ENCODE results near the gene AKAIN1.

Gene AKAIN1, protein sequence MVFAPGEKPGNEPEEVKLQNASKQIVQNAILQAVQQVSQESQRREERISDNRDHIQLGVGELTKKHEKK

DNA sequence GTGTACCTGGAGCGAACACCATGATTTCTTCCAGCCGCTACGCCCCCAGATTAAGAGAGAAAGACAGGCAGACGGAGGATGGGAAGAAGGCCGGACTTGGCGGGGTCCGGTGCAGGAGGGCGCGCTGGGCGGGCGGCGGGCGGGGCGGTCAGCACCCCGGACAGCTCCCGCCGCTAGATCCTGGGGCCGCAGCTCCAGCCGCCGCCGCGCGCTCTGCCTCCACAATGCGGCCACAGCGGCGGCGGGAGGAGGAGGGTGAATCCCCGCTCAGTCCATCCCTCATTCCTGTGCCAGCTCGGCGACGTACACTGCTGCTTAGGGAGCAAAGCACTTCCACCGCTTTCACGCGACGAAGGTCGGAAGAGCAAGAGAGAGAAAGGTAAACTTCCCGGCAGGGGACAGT is at the start of gene AKAIN1:
AKAIN1 (minus strand) TSS at position 226 of the 403 bp plus-strand sequence; CDS start at position 22, 204 bp downstream.
- Mint-ChIP-seq H3K27ac (no peak within 1 kb of the TSS), H3K36me3 (ENCODE audit: low read depth) (no peaks in the 10 kb centered on the region), H3K4me3 (peak within 1 kb of the TSS; percentile 54), H3K27me3 (peaks cover 68% of the 10 kb centered on the region), H3K9me3 (peaks cover 7% of the 10 kb centered on the region), H3K4me1 (ENCODE audit: low read depth) (peaks cover 12% of the 10 kb centered on the region)

DNA sequence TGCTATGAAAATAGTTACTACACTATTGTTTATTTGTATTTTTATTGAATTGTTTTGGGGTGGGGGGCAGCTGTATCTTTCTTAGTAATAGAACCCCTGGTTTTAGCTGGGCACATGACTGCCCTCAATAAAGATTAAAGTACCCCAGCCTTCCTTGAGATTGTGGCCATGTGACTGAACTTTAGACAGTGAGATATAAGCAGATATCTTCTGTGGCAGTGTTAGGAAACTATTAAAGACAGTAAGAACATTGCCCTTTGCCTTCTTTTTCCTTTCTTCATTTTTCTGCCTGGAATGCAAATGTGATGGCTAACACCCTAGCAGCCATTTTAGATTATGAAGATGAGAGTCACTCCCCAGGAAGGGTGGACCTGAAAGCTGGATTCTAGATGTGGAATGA is 47.9 kb upstream of the AKAIN1 start:
- no peaks in the 10 kb centered on the region for H3K27me3 Mint-ChIP-seq
- H3K9me3 Mint-ChIP-seq, result no peaks in the 10 kb centered on the region
- no peak overlapping the region for H3K27ac Mint-ChIP-seq
- H3K4me3 Mint-ChIP-seq, result no peak overlapping the region
- peaks cover 20% of the 10 kb centered on the region for H3K4me1 Mint-ChIP-seq (ENCODE audit: low read depth)
- peaks cover 44% of the 10 kb centered on the region for H3K36me3 Mint-ChIP-seq (ENCODE audit: low read depth)

GRCh38 chr18:5239447-5239846 is 42.4 kb upstream of the AKAIN1 start:
- Mint-ChIP-seq H3K36me3 (ENCODE audit: low read depth) (peaks cover 54% of the 10 kb centered on the region), H3K9me3 (no peaks in the 10 kb centered on the region), H3K4me1 (ENCODE audit: low read depth) (peaks cover 55% of the 10 kb centered on the region), H3K27me3 (no peaks in the 10 kb centered on the region), H3K27ac (peak overlapping the region; percentile 33), H3K4me3 (peak overlapping the region; percentile 94)

DNA sequence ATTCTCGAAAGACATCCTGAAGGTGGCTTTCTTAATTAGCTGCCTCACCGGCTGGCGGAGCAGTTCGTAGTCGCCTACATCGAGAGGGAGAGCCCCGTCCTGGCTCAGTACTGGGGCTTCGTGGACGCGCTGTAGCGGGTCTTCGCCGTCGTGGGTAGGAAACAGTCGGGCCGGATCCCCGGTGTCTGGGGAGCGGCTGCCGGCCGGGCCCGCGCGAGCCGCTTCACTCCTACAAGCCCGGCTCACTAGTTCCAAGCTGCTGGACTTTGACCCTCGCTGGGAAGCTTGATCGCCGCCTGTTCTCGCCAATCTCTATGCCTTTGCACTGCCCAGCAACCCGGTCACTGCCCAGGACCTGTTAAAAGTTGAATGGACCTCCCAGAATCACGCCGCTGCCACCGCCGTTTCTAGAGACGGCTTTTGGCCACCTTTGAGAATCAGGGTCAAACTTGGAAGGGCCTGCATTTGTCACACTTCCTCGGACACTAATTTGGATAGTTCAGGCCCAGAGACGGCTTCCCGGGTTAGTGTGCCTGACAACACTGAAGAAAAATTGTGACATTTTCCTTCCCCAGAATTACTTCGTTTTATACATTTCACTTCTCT is 41.4 kb upstream of the AKAIN1 start:
- H3K27ac Mint-ChIP-seq, result peak overlapping the region; percentile 97
- peaks cover 44% of the 10 kb centered on the region for H3K36me3 Mint-ChIP-seq (ENCODE audit: low read depth)
- H3K9me3 Mint-ChIP-seq, result no peaks in the 10 kb centered on the region
- no peaks in the 10 kb centered on the region for H3K27me3 Mint-ChIP-seq
- peaks cover 55% of the 10 kb centered on the region for H3K4me1 Mint-ChIP-seq (ENCODE audit: low read depth)
- peak overlapping the region; percentile 94 for H3K4me3 Mint-ChIP-seq

DNA sequence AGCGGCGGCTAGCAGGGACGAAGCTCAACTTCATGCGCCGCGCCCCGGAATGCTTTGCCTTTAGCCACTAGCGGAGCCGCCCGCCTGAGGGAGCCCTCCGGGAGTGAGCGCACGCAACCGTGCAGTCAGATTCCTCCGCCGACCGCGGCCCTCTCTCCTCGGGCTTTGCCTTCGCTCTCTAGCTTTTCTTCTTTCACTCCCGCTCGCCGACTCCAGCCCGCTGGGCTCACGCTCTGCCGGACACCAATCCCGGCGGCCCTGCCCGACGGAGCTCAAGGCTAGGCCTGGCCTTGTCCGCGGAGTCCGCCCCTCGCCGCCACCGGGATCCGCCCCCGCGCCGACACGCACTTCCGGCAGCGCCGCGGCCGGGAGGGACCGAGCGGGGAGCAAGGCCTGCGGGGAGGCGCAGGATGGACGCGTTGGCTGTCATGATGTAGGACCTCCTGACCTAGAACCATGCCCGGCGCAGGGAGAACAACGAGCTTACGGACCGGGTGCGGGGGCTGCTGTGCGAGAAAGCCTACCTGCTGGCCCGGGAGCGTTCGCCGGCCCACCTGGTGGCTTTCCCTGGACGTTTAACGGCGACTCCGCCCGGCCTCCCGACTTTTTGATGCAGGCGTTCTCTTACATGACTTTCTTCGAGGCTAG is 40.8 kb upstream of the AKAIN1 start:
- peaks cover 55% of the 10 kb centered on the region for H3K4me1 Mint-ChIP-seq (ENCODE audit: low read depth)
- no peaks in the 10 kb centered on the region for H3K27me3 Mint-ChIP-seq

DNA sequence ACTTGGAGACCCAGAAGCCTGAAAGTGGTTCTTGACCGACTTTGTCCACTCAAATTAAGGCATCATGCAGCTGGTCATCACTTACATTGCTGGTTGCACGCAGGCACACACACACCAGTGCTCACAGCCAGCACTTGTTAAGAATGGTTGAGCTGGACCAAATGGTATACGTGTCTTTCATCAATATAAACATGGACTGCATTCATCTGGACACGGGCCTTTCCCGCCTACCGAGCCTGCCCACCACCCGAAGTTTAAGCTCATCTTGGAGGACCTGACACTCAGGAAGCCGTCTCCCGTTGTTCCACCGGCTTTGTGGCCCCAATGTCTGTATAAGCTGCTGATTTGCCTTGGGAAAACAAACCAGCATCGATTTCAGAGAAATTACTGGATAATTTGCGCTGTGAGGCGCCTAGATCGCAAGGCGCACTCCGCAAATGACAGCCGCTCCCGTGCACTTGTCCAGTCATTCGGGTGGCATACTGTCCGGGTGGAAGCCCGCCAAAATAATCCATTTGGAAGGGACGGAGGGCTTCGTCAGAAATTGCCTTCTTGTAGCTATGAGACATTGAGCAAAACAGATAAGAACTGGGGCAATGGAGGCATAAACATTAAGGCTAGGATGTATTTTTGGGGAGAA is 40.1 kb upstream of the AKAIN1 start:
- Mint-ChIP-seq H3K4me1 (ENCODE audit: low read depth) (peaks cover 55% of the 10 kb centered on the region), H3K36me3 (ENCODE audit: low read depth) (peaks cover 31% of the 10 kb centered on the region), H3K27me3 (no peaks in the 10 kb centered on the region), H3K9me3 (no peaks in the 10 kb centered on the region), H3K27ac (peak overlapping the region; percentile 97), H3K4me3 (peak overlapping the region; percentile 94)

More for the DNA sequence above, 40.8 kb upstream of the AKAIN1 start:
- H3K4me3 Mint-ChIP-seq, result peak overlapping the region; percentile 94
- H3K36me3 Mint-ChIP-seq (ENCODE audit: low read depth), result peaks cover 38% of the 10 kb centered on the region
- peak overlapping the region; percentile 97 for H3K27ac Mint-ChIP-seq
- no peaks in the 10 kb centered on the region for H3K9me3 Mint-ChIP-seq

DNA sequence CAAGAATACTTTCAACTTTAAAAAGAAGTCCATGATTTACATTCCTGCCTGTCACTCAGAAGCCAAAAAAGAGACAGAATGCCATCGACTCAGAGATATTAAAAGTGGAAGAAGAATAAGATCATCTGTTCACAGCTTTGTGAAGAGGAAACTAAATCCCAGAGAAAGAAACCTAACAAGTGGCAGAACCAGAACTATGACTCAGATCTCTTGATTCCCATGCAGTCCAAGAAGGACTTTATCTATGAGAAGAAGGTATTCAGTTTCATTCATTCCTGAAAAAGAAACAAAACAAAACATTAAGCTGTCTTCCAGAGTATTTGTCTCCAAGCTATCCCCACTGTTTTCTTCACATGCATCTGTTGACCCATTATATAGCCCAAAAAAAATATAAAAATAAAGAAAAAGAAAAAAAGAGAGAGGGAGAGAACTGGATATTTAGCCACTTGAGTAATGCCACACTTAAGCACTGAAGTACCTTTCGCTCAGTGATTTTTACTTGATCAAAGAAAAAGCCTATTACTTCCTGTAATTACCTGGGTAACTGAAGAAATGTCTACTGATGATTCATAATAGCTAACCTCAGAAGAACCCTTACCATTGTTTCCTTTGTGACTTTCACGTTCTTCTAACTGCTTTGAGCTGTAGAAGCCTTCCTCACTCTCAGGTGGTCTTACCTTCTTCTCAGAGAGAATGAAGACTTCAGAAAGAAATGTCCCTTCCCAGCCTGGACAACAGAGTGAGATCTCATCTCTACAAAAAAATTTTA is 17.7 kb upstream of the AKAIN1 start:
- Mint-ChIP-seq H3K27ac (peak overlapping the region; percentile 22), H3K4me1 (ENCODE audit: low read depth) (peaks cover 16% of the 10 kb centered on the region), H3K27me3 (no peaks in the 10 kb centered on the region), H3K9me3 (no peaks in the 10 kb centered on the region), H3K4me3 (no peak overlapping the region), H3K36me3 (ENCODE audit: low read depth) (no peaks in the 10 kb centered on the region)

DNA sequence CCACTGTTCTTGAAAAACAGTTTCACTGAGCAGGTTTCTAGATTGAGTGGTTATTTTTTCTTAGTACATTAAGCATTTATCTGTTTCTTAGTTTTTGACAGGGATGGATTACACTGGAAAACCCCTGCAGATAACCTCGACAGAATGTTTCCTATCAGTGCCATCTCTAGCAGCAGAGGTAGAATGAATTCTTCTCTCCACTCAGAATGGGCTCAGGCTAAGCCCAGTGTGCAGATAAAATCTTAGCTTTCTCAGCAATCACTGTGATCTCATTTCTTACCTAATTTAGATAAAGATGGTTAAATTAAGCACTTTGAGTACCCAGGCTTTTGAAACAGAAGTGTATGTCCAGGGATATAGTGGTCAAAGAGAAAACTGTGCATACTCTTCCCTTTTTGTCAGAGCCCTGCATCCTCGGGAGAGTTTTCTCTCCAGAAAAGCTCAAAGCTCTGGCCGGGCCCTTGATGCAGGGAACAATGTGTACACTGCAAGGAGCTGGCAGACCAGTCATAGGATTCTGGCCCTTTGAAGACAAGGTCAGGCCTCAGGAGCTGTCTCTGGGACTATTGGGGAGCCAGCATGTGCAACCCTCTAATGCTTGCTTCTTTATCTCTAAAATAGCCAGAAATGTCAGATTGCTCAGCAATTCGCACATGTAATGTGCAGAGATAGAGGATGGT is 10.6 kb upstream of the AKAIN1 start:
- Mint-ChIP-seq H3K27me3 (peaks cover 4% of the 10 kb centered on the region), H3K4me1 (ENCODE audit: low read depth) (no peaks in the 10 kb centered on the region), H3K36me3 (ENCODE audit: low read depth) (no peaks in the 10 kb centered on the region), H3K9me3 (no peaks in the 10 kb centered on the region), H3K27ac (no peak overlapping the region), H3K4me3 (no peak overlapping the region)

DNA sequence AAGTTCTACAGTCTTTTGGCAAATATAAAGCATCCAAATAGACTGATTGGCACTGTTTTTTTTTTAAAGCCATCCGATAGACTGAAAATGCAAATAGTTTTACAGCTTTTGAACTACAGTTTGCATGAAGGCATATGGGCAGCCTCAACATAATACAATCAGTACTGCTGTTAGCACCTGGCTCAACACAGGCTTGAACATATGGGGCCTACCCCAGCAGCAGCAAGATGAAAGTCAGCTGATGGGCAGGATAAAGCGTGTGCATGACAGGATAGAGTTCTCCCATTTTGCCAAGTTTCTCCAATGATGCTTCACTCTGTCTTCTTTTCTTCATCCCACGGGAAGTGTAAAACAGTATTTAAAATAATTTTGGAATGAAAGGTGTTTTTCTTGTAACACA is 1.3 kb upstream of the AKAIN1 start:
- Mint-ChIP-seq H3K9me3 (peaks cover 7% of the 10 kb centered on the region), H3K36me3 (ENCODE audit: low read depth) (no peaks in the 10 kb centered on the region), H3K27me3 (peaks cover 71% of the 10 kb centered on the region), H3K4me3 (no peak overlapping the region), H3K27ac (no peak overlapping the region), H3K4me1 (ENCODE audit: low read depth) (peaks cover 12% of the 10 kb centered on the region)

- H3K27me3 Mint-ChIP-seq, result peaks cover 70% of the 10 kb centered on the region
- H3K4me1 Mint-ChIP-seq (ENCODE audit: low read depth), result peaks cover 12% of the 10 kb centered on the region
- no peak overlapping the region for H3K27ac Mint-ChIP-seq
- H3K36me3 Mint-ChIP-seq (ENCODE audit: low read depth), result no peaks in the 10 kb centered on the region
- H3K9me3 Mint-ChIP-seq, result peaks cover 7% of the 10 kb centered on the region
- no peak overlapping the region for H3K4me3 Mint-ChIP-seq
These were observed 404 bp upstream of the AKAIN1 start for GRCh38 chr18:5197461-5197860.

DNA sequence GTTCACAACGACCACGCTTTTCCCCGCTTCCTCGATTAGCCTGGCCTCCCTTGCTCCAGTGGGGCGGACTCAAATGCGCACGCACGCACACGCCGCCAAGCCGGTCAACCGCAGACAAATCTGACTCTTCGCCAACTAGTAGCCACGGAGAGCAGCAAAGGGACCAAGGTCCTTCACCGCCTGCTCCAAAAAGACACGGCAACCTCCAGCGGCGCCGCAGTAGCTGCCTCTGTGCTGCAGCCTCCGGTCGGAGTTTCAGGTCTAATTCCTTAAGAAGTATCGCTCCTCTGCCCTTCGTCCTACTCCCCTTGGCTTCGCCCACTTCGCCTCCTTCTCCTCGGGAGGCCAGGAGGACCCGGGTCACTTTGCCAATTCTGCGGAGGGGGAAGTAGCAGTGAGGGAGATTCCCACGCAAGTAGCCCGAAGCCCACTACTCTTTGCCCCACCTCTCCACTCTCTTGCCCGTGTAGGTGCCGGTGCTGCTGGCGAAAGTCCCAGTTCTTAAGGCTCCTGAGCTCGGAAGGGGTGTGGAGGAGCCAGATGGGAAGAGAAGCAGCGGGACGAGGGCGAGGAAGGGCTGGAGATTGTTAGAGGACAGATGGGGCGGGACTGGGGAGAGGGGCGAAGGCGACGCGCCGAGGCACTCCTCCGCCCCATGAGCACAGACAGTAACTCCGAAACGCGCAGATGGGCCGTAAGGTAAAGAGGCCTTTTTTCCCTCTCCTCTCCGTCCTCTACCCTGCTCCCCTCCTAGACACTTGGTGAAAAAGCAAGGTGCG is 615 bp downstream of the AKAIN1 start:
- Mint-ChIP-seq H3K4me1 (ENCODE audit: low read depth) (peaks cover 12% of the 10 kb centered on the region), H3K4me3 (peak overlapping the region; percentile 54), H3K36me3 (ENCODE audit: low read depth) (no peaks in the 10 kb centered on the region), H3K27ac (no peak overlapping the region), H3K9me3 (peaks cover 7% of the 10 kb centered on the region), H3K27me3 (peaks cover 67% of the 10 kb centered on the region)

- Mint-ChIP-seq H3K36me3 (ENCODE audit: low read depth) (no peaks in the 10 kb centered on the region), H3K27me3 (peaks cover 70% of the 10 kb centered on the region), H3K4me3 (no peak overlapping the region), H3K27ac (no peak overlapping the region), H3K9me3 (peaks cover 7% of the 10 kb centered on the region), H3K4me1 (ENCODE audit: low read depth) (peaks cover 12% of the 10 kb centered on the region)
These were observed 1.4 kb downstream of the AKAIN1 start for GRCh38 chr18:5195656-5196055.

DNA sequence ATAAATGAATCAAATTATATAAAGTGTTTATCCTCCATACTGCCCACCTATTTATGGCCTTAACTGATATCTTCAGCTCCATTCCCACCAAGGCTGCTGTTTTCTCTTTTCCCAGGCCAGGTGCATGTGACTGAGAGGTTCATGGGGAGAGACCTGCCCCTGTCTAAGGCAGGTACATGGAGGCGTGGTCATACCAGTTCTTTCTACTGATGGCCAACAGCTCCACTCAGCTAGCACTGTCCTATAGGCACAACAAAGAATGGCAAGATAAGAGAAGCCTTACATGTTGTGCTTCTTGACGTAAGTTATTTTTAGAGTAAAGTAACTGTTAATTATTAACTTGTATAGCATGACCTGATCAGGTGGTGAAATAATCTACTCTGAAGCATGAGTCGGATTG is 16.8 kb downstream of the AKAIN1 start:
- no peak overlapping the region for H3K27ac Mint-ChIP-seq
- no peak overlapping the region for H3K4me3 Mint-ChIP-seq
- no peaks in the 10 kb centered on the region for H3K36me3 Mint-ChIP-seq (ENCODE audit: low read depth)
- H3K4me1 Mint-ChIP-seq (ENCODE audit: low read depth), result peaks cover 10% of the 10 kb centered on the region
- H3K27me3 Mint-ChIP-seq, result no peaks in the 10 kb centered on the region
- H3K9me3 Mint-ChIP-seq, result no peaks in the 10 kb centered on the region

DNA sequence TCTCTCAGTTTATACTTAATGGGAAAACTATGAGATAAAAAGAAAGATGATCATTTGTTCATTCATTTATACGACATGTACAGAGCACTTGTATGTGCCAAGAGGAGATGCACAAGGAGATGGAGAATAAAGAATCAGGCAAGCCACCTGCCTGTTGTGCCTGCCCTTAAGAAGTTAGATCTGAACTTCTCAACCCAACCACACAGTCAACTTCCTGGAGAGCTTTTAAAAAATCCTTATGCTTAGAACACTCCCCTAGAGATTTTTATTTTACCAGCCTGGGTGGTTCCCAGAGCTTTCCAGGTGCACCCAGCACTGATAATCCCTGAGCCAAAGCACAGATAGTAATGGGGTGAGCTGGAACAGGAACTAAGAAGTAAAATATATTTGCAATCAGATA is 18.5 kb downstream of the AKAIN1 start:
- H3K27me3 Mint-ChIP-seq, result no peaks in the 10 kb centered on the region
- no peak overlapping the region for H3K27ac Mint-ChIP-seq
- H3K4me1 Mint-ChIP-seq (ENCODE audit: low read depth), result peaks cover 10% of the 10 kb centered on the region
- no peaks in the 10 kb centered on the region for H3K9me3 Mint-ChIP-seq
- no peaks in the 10 kb centered on the region for H3K36me3 Mint-ChIP-seq (ENCODE audit: low read depth)
- H3K4me3 Mint-ChIP-seq, result no peak overlapping the region

Data from stimulated activated naive CD8-positive, alpha-beta T cell treated with anti-CD3 and anti-CD28 coated beads, Interleukin-15, Interleukin-2, amounts not matched to agents 100 ng/mL and 50 ng/mL, for 24 hours (primary cell).